Gastroesophageal sphincter (tissue), 3 donors: Measurements from ENCODE around the gene LTA.

Source experiments
- CTCF ChIP-seq, 4 experiments: fragments of 200-600 bp in 2 of 4; fragments of 450-650 bp in 2 of 4; sonication (generic) in 1 of 4; IDR thresholded peaks; one replicate each; pipeline ENCODE4 v1.5.1; 2017 to 2019; ENCODE audit warnings: antibody characterized with exemption in 4 of 4, mild to moderate bottlenecking in 2 of 4, moderate library complexity in 2 of 4
- EP300 ChIP-seq: sonication (generic); formaldehyde crosslinking; IDR thresholded peaks from one replicate; pipeline ENCODE4 v1.6.1; 2017; ENCODE audit warnings: antibody characterized with exemption, mild to moderate bottlenecking
- POLR2A ChIP-seq, 2 donors: fragments of 450-650 bp; IDR thresholded peaks; one replicate each; pipeline ENCODE4 v1.6.1; 2017; ENCODE audit warnings: antibody characterized with exemption in 2 of 2, mild to moderate bottlenecking in 2 of 2, moderate library complexity in 1 of 2
- POLR2AphosphoS5 ChIP-seq: sonication (generic); formaldehyde crosslinking; IDR thresholded peaks from one replicate; pipeline ENCODE4 v1.6.1; 2017; ENCODE audit warnings: antibody characterized with exemption

- no peak for TF ChIP-seq CTCF (IDR thresholded peaks at IDR 0.05)
- no peak for TF ChIP-seq EP300
- no peak for TF ChIP-seq POLR2A (IDR thresholded peaks at IDR 0.05)
- TF ChIP-seq POLR2AphosphoS5: no peak
These were observed 46.5 kb upstream of the LTA start for GRCh38 chr6:31525553-31525931.
